Hepatocyte (in vitro differentiated cells): ENCODE data around the gene MYO1A.

Source experiments
- CTCF ChIP-seq: fragments of 200-600 bp; sonication (generic); IDR thresholded peaks from 2 replicates; pipeline ENCODE4 v1.5.1; 2016; ENCODE audit warnings: antibody characterized with exemption, mild to moderate bottlenecking; ENCODE audit not compliant: poor library complexity
- EZH2 ChIP-seq: fragments of 200-600 bp; sonication (generic); IDR thresholded peaks from 2 replicates; pipeline ENCODE4 v1.6.1; 2016; ENCODE audit warnings: antibody characterized with exemption, mild to moderate bottlenecking, borderline replicate concordance
- EZH2phosphoT487 ChIP-seq: fragments of 200-600 bp; sonication (generic); IDR thresholded peaks from one replicate; pipeline ENCODE4 v1.6.1; 2018; ENCODE audit warnings: antibody characterized with exemption, mild to moderate bottlenecking, low read depth, moderate library complexity; ENCODE audit not compliant: unreplicated experiment, severe bottlenecking

GRCh38 chr12:56995201-56995929 lies 54.6 kb downstream of the MYO1A start:
- no peak for TF ChIP-seq CTCF
- TF ChIP-seq EZH2, result no peak
- no peak for TF ChIP-seq EZH2phosphoT487
